GM20000 (cell line): ENCODE measurements around the gene DZIP1.

Experiments used
- DNase-seq: peaks from one replicate; pipeline ENCODE4 v3.0.0; 2012; ENCODE audit warnings: low spot score
- CTCF ChIP-seq: IDR thresholded peaks from 2 replicates; pipeline ENCODE4 v1.5.1; 2012; ENCODE audit warnings: mild to moderate bottlenecking, control low read depth; ENCODE audit errors: extremely low read depth, missing control alignments

DZIP1 gene

GRCh38 chr13:95652821-95653220, 8.3 kb upstream of the DZIP1 start:
- no peak for DNase-seq
- TF ChIP-seq CTCF, result no peak

GRCh38 chr13:95652244-95652764, 7.8 kb upstream of the DZIP1 start:
- DNase-seq, result no peak
- TF ChIP-seq CTCF, result no peak

DNA sequence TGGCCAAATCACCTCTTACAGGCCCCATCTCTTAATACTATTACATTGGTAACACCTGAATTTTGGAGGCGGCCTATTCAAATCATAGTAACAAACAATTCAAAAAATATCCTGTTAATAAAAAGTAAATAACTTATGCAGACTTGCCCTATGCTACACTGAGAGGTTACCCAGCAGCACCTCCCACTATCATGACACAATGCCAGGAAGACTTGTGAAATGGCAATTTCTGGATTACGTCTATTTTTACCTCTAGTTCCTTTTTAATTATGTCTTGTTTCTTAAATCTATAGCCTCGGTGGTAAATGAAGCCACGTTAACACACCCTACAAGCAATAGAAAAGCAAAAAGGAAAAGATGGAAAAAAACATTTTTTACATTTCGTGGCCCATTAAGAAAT, 6.2 kb upstream of the DZIP1 start:
- no peak for TF ChIP-seq CTCF
- no peak for DNase-seq

DNA sequence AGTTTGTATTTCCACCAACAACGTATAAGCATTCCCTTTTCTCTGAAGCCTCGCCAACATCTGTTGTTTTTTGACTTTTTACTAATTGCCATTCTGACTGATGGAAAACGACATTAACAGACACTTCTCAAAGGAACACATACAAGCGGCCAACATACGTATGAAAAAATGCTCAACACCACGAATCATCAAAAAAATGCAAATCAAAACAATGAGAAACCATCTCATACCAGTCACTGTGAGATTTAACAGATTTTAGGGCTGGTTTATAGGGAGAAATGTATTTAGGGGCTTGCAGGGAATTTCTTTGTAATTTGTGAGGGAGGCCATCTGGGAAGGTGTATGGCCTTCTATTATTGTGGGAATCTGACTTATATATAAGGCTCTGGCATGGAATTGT, 2.8 kb upstream of the DZIP1 start:
- DNase-seq, result no peak
- TF ChIP-seq CTCF, result no peak

GRCh38 chr13:95643936-95644598, 439 bp downstream of the DZIP1 start:
- no peak for DNase-seq
- no peak for TF ChIP-seq CTCF

GRCh38 chr13:95643571-95643935, 953 bp downstream of the DZIP1 start:
- TF ChIP-seq CTCF, result no peak

GRCh38 chr13:95642999-95643398, 1.5 kb downstream of the DZIP1 start:
- no peak for DNase-seq
- TF ChIP-seq CTCF, result no peak

More at GRCh38 chr13:95643571-95643935, 953 bp downstream of the DZIP1 start:
- no peak for DNase-seq
